NCI-H345 treated with DMSO at 0.1 percent for 48 hours (cell line): ENCODE measurements around the gene ADAM19.
"Not testable (repeated sequence)": the region's sequence is repeated elsewhere in the genome, so short reads cannot be mapped to it uniquely, and the experiment has no call there.

Source experiments
- DNase-seq: peaks from one replicate; lab custom pipeline; 2025; ENCODE audit not compliant: unreplicated experiment; lab: John Stamatoyannopoulos, UW

Gene ADAM19

DNA sequence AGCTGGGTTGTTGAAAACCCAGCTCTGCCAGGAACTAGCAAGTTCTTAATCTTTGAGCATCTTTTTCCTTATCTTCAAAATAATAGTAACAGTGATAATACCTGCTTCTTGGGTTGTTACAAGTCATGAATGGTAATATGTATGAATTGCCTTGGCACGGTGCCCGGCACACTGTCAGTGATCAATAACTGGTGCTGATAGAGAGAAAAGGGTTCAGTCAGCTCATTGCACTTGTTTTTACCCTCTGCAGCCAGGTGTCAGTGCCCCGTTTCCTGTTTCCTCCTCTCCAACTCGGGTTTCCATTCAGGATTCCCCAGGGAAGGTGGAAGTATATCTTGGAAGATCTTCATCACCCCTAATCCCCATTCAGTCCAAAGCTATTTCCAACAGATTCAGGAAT, 131.4 kb downstream of the ADAM19 start:
- peak; percentile 41 for DNase-seq

DNA sequence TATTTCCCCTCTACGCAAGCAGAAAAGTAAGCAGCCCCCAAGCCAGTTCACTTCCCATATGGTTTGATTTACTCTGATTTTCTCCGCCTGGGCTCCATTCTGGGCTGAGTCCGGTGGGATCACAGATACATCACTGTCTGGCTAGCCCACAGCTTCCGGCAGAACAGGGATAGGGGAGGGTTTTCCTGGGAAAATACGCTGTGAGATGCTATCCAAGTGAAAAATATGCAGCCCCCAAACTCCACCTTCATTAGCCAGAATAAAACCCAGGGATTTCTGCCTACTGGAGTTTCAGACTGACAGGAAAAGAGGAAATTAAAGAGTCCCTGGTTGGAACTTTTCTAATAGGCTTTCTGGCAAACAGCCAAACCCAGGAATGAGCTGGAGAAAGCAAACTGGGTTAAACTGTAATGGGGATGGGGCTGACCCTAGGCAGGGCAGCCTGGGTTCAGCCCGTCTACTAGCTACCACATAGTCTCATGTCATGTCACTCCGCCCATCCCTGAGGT, 132.5 kb downstream of the ADAM19 start:
- no peak for DNase-seq

DNA sequence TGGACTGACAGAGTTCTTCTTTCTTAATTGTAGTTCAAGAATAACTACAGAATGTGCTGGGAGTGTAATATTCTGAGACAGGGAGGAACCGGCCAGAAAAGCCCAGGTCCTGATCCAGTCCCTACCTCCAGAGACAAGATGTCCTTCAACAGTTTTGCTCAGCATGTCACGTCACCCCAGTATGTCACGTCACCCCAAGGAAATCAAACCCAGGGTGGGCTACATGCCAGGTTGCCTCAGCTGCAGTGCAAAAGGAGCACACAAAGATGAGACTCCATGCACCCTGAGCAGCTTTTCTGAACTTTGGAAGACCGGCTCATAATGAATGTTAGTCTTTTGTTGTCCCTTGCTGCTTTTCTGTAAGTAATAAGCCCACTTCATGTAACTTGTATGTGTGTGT, 141.5 kb downstream of the ADAM19 start:
- DNase-seq, result no peak

DNA sequence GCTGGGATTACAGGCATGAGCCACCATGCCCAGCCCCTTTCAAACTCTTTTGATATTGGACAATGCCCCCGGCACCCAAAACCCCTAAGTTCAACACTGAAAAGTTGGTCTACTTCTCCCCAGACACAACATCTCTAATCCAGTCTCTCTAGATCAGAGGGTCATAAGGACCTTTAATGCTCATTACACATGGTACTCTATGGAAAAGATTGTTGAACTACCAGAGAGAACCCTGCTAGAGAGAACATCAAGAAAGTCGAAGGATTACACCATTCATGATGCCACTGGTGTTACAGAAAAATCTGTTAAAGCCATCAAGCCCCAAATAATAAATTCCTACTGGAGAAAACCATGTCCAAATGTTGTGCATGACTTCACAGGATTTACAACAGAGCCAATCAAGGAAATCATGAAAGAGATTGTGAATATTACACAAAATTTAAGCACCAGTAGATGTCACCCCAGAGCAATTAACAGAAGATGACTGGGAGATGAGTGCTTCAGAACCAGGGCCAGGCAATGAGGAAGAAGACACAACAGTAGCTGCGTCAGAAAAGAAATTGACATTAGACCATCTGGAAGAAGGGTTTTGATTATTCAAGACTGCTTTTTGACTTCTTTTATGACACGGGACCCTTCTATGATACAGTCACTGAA, 143.9 kb downstream of the ADAM19 start:
- peak; percentile 22 for DNase-seq

DNA sequence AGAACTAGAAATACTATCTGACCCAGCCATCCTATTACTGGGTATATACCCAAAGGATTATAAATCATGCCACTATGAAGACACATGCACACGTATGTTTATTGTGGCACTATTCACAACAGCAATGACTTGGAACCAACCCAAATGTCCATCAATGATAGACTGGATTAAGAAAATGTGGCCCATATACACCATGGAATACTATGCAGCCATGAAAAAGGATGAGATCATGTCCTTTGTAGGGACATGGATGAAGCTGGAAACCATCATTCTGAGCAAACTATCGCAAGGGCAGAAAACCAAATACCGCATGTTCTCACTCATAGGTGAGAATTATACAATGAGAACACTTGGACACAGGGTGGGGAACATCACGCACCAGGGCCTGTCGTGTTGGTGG, 145.7 kb downstream of the ADAM19 start:
- not testable (repeated sequence) for DNase-seq
